ENCODE results near the gene DDIT3.

The DDIT3 gene

GRCh38 chr12:57525615-57526383 is 5.5 kb upstream of the DDIT3 start:
- TF ChIP-seq TCF12 (IDR thresholded peaks at IDR 0.05; ENCODE audit: low read depth), result no peak
- TF ChIP-seq, protein P1, sequence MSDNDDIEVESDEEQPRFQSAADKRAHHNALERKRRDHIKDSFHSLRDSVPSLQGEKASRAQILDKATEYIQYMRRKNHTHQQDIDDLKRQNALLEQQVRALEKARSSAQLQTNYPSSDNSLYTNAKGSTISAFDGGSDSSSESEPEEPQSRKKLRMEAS (IDR thresholded peaks at IDR 0.05), result no peak

DNA sequence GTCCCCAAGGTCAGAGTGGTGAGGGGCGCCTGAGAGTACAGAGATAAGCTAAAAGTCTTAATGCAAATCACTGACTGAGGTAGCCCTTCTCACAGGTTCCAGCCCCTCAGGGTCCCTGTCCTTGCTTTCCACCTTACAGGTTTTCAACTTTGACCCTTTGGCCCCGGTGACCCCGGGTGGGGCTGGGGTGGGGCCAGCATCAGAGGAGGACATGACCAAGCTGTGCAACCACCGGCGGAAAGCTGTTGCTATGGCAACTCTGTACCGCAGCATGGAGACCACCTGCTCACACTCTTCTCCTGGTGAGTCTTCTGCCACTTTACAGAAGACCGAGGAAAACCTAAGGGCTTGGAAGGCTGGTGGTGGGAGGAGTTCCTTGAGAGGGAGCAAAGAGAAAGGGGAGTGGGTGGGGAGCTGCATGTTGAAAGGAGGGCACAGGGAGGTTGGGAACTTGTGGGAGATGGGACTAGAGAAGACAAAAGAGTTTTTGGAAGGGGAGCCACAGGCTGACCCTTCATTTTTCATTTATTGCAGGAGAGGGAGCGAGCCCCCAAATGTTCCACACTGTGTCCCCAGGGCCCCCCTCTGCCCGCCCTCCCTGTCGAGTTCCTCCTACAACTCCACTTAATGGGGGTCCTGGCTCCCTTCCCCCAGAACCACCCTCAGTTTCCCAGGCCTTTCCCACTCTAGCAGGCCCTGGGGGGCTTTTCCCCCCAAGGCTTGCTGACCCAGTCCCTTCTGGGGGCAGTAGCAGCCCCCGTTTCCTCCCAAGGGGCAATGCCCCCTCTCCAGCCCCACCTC is 4.7 kb upstream of the DDIT3 start:
- TF ChIP-seq NFIC (IDR thresholded peaks at IDR 0.05), result no peak
- TF ChIP-seq, protein P1 (IDR thresholded peaks at IDR 0.05), result no peak
- TF ChIP-seq CREB1 (IDR thresholded peaks at IDR 0.05; ENCODE audit: low read depth), result no peak
- no peak for TF ChIP-seq EGR1 (IDR thresholded peaks at IDR 0.05)
- TF ChIP-seq YY1 (IDR thresholded peaks at IDR 0.05; ENCODE audit: low read depth), result no peak
- no peak for TF ChIP-seq TCF12 (IDR thresholded peaks at IDR 0.05; ENCODE audit: low read depth)
- TF ChIP-seq REST (IDR thresholded peaks at IDR 0.05; ENCODE audit: low read depth), result no peak
- TF ChIP-seq FOXM1 (IDR thresholded peaks at IDR 0.05; ENCODE audit: borderline replicate concordance, low read depth), result no peak
- TF ChIP-seq TAF1 (IDR thresholded peaks at IDR 0.05; ENCODE audit: low read depth), result no peak
- no peak for TF ChIP-seq RAD21 (IDR thresholded peaks at IDR 0.05; ENCODE audit: low read depth)
- no peak for TF ChIP-seq TEAD4 (IDR thresholded peaks at IDR 0.05)
- no peak for TF ChIP-seq CEBPB (IDR thresholded peaks at IDR 0.05)
- TF ChIP-seq, protein P2, sequence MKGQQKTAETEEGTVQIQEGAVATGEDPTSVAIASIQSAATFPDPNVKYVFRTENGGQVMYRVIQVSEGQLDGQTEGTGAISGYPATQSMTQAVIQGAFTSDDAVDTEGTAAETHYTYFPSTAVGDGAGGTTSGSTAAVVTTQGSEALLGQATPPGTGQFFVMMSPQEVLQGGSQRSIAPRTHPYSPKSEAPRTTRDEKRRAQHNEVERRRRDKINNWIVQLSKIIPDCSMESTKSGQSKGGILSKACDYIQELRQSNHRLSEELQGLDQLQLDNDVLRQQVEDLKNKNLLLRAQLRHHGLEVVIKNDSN (IDR thresholded peaks at IDR 0.05), result no peak
- TF ChIP-seq EP300 (IDR thresholded peaks at IDR 0.05; ENCODE audit: borderline replicate concordance), result no peak
- TF ChIP-seq ZBTB7A (IDR thresholded peaks at IDR 0.05; ENCODE audit: low read depth), result no peak

DNA sequence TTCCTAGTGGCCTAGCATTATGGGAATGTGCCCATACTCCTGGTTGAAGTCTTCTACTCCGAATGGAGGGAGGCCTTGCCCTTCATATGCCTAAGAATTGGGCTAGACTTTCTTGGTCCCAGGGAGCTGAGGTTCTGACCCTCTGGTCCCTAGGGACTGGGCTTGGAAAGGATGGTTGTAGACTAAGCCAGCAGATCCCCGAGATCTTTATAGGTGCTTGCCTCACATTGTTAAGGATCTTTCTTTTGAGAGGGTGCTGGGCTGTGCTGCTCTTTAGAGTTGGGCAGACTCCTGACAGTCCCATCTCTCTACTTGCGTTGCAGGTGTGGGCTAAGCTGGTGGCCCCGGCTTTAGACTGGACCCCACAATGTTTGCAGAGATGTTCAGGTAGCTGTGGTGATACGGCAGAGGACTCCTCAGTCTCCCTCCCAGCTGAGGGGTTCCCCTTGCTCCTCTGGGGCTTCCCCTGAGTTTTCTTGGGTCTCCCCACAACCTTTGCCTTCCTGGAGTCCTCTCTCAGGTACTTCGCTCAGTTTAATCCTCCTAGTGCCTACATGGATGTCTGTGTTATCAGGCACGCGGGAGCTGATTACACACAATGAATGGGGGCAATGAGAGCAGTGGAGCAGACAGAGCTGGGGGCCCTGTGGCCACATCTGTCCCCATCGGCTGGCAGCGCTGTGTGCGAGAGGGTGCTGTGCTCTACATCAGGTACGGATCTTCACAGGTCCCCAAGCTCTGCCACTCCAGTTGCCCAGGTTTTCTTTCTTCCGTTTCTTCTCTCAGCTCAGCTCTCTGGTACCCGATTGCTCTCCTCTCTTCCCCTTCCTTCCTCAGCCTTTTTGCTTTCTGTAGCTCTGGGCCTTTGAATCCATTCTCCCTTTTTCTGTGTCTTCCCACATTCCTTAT is 3.6 kb upstream of the DDIT3 start:
- TF ChIP-seq, protein P1 (IDR thresholded peaks at IDR 0.05), result no peak
- no peak for TF ChIP-seq TAF1 (IDR thresholded peaks at IDR 0.05; ENCODE audit: low read depth)
- no peak for TF ChIP-seq EP300 (IDR thresholded peaks at IDR 0.05; ENCODE audit: borderline replicate concordance)
- no peak for TF ChIP-seq RAD21 (IDR thresholded peaks at IDR 0.05; ENCODE audit: low read depth)
- TF ChIP-seq ZBTB7A (IDR thresholded peaks at IDR 0.05; ENCODE audit: low read depth), result no peak
- TF ChIP-seq EGR1 (IDR thresholded peaks at IDR 0.05), result no peak
- TF ChIP-seq CREB1 (IDR thresholded peaks at IDR 0.05; ENCODE audit: low read depth), result no peak
- no peak for TF ChIP-seq YY1 (IDR thresholded peaks at IDR 0.05; ENCODE audit: low read depth)
- no peak for TF ChIP-seq TEAD4 (IDR thresholded peaks at IDR 0.05)
- TF ChIP-seq REST (IDR thresholded peaks at IDR 0.05; ENCODE audit: low read depth), result no peak
- no peak for TF ChIP-seq FOXM1 (IDR thresholded peaks at IDR 0.05; ENCODE audit: borderline replicate concordance, low read depth)
- no peak for TF ChIP-seq NFIC (IDR thresholded peaks at IDR 0.05)
- TF ChIP-seq TCF12 (IDR thresholded peaks at IDR 0.05; ENCODE audit: low read depth), result no peak
- TF ChIP-seq, protein P2 (IDR thresholded peaks at IDR 0.05), result no peak
- no peak for TF ChIP-seq CEBPB (IDR thresholded peaks at IDR 0.05)

DNA sequence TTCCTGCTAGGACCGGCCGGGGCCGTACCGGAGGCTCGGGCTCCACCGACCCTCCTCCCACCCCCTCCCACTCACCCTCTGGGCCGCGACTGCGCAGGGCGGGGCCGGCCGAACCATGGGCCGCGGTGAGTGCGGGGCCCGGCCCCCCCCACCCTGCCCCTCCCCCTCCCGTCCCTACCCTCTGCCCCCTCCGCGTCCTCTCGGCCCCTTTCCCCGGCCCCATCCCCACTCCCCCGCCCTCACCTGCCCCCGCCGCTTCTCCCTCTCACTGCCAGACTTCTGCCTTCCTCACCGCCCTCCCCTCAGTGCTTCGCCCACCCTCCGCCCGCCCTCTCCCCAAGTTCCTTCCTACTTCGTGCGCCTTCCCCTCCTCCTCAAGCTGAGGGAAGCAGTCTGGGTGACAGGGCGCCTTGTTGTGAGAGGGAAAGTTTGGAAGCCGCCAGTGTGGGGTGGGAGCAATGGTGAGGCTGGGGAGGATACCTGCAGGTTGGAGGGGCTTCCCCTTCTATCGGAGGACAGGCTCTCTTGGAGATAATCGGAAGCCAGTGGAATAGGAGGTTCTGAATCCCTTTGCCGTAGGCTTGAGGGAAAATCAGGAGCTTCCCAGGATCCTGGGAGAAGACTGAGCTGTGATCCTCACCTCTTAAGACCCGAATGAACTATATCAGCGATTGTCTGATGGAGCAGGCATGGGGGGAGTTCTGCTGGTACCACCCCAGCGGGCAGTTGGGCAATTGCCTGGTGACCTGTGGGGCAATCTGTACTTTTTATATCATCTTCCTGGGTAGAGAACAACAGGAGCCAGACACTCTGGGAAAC is 2.8 kb upstream of the DDIT3 start:
- TF ChIP-seq, protein P2 (IDR thresholded peaks at IDR 0.05), result no peak
- TF ChIP-seq TAF1 (IDR thresholded peaks at IDR 0.05; ENCODE audit: low read depth) (no peak), CREB1 (IDR thresholded peaks at IDR 0.05; ENCODE audit: low read depth) (no peak), ZBTB7A (IDR thresholded peaks at IDR 0.05; ENCODE audit: low read depth) (peak; percentile 53; the same call in 1 of the 2 replicates), CEBPB (IDR thresholded peaks at IDR 0.05) (no peak), FOXM1 (IDR thresholded peaks at IDR 0.05; ENCODE audit: borderline replicate concordance, low read depth) (no peak)
